Psoas muscle (tissue), 8 donors: Measurements from ENCODE around the gene TBC1D22A. TPM values are rescaled to one million over a fixed set of nuclear protein-coding genes. Genes with fewer than 3 reads are reported as not detected.

Source experiments
- ATAC-seq, 4 donors: fragments of 200-7000 bp; cut with Tn5 transposase; one replicate each; pipeline ENCODE4 v1.9.1; 2020; ENCODE audit warnings: moderate library complexity in 3 of 4, mild to moderate bottlenecking in 2 of 4
- DNase-seq, 2 donors: peaks; one replicate each; pipeline ENCODE4 v3.0.0-alpha.2; 2020
- H3K27ac ChIP-seq: fragments of 200-600 bp; one replicate; pipeline ENCODE4 v1.8.0; 2022
- H3K27me3 ChIP-seq, 3 donors: fragments of 200-600 bp in 1 of 3; one replicate each; pipeline versions ENCODE4 v1.6.1 to v1.8.0; 2013 to 2022; ENCODE audit warnings: low read length in 2 of 3, mild to moderate bottlenecking in 2 of 3, moderate library complexity in 1 of 3; ENCODE audit not compliant: insufficient read depth in 3 of 3
- H3K36me3 ChIP-seq, 2 donors: fragments of 200-600 bp in 1 of 2; one replicate each; pipeline versions ENCODE4 v1.6.1 to v1.8.0; 2013 to 2022; ENCODE audit warnings: low read depth in 1 of 2, mild to moderate bottlenecking in 1 of 2, moderate library complexity in 1 of 2; ENCODE audit not compliant: insufficient read depth in 1 of 2
- H3K4me1 ChIP-seq: fragments of 200-600 bp; one replicate; pipeline ENCODE4 v1.8.0; 2022
- H3K4me3 ChIP-seq: fragments of 200-600 bp; one replicate; pipeline ENCODE4 v1.8.0; 2022; ENCODE audit warnings: mild to moderate bottlenecking
- H3K9me3 ChIP-seq: fragments of 200-600 bp; one replicate; pipeline ENCODE4 v1.8.0; 2022
- WGBS, 3 donors: extraction: QIAGEN DNeasy Blood & Tissue Kit; methylation state at CpG; one replicate each; pipeline versions ENCODE4 v1.1.6 to v1.1.7; 2013; 5-methylcytosine and 5-hydroxymethylcytosine counted together
- intact Hi-C, 2 donors: fragments of 100-400 bp; cut with DNase I; formaldehyde crosslinking; loops; one replicate each; pipeline versions ENCODE4 v1.11.0 to v1.14.2; 2022
- polyA plus RNA-seq, 3 donors: library from polyadenylated mRNA; stranded (reverse); fragments of 200-250 nt; gene quantifications; one replicate each; pipeline ENCODE4 v1.2.3, GENCODE V29; 2013
- total RNA-seq, 4 donors: library from RNA; stranded (reverse); fragmentation: NEBNext Ultra II Directional in 2 of 4; extraction: Animal tissue kit (Norgen Biotek cat#: 25700) in 2 of 4; gene quantifications; one replicate each; pipeline versions ENCODE4 v1.2.1 to v1.2.4, GENCODE V29; 2021 to 2023
- TF ChIP-seq, protein P1 (sequence below): fragments of 200-600 bp; IDR thresholded peaks from one replicate; pipeline ENCODE4 v1.8.0; 2022; ENCODE audit warnings: antibody characterized with exemption
- donor health status: healthy with polysubstance abuse.
- donor health status: DM: no; HTN: no; CAD: no; lungs with moderate emphysema.
- donor health status: Bipolar disorder and iron deficiency.
- donor health status: healthy.
- donor health status: DM: yes; HTN: yes; CAD: no.
- donor health status: DM: no; HTN: no; CAD: no.
- donor health status: DM: no; HTN: no; CAD: no.
- donor health status: DM: yes; HTN: yes; CAD: no.

The TBC1D22A gene
- total and polyA plus RNA-seq, 7 donors: 11.7 to 25.0 (median 18.9) TPM

DNA sequence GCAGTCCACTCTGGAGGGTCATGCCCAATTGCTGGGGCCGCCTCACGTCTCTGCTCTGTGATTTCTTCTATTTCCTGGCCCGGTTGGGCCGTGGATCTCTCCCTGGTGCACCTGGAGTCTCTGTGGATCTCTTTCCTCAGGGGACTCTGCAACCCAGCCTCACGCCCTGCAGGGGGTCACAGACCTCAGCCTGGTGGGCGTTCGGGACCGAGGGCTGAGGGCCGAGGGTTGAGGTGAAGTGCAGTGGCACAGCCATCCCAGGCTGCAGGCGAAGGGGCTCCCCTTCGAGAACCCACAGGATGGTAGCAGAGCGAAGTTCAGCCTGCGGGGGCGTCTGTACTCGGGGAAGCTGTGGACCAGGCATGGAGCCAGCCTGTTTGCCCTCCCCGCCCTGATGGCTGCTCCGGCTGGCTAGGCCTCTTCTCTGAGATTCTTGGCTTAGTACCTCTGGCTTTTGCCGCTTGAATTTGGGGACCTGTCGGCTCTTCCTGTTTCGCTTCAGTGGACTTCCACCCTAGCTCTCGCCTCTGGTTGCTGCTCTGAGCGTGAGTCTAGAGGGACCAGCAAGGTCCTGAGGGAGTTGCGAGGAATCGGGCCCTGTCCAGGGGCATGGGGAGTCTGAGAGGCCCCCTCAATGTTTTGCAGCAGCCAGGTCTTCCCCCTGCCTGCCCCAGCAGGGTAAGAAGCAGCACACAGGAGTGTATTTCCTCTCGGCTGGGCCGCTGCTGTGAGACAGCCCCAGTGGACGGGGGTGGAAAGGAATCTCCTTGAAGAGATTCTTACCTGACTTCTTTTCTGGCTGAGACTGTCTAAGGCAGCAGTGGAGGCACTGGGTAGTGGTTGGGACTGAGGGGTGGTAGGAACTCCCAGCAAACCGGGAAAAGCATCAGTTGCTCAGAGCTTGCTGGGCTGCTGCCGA, 140.8 kb downstream of the TBC1D22A start:
- H3K4me3 ChIP-seq: no peak overlapping the region
- TF ChIP-seq, protein P1, sequence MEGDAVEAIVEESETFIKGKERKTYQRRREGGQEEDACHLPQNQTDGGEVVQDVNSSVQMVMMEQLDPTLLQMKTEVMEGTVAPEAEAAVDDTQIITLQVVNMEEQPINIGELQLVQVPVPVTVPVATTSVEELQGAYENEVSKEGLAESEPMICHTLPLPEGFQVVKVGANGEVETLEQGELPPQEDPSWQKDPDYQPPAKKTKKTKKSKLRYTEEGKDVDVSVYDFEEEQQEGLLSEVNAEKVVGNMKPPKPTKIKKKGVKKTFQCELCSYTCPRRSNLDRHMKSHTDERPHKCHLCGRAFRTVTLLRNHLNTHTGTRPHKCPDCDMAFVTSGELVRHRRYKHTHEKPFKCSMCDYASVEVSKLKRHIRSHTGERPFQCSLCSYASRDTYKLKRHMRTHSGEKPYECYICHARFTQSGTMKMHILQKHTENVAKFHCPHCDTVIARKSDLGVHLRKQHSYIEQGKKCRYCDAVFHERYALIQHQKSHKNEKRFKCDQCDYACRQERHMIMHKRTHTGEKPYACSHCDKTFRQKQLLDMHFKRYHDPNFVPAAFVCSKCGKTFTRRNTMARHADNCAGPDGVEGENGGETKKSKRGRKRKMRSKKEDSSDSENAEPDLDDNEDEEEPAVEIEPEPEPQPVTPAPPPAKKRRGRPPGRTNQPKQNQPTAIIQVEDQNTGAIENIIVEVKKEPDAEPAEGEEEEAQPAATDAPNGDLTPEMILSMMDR: no peak
- H3K9me3 ChIP-seq: no peaks in the 10 kb centered on the region
- H3K27me3 ChIP-seq: no peaks in the 10 kb centered on the region
- 87 to 88% (median 88%) methylated on average over 28 to 29 of the region's 29 CpGs for WGBS, 3 donors
- no peaks in the 10 kb centered on the region for H3K4me1 ChIP-seq
- no peak overlapping the region for H3K27ac ChIP-seq
- ATAC-seq: peak in 1 of 4 donors; percentile 34
- no peaks in the 10 kb centered on the region for H3K36me3 ChIP-seq
- DNase-seq: no peak
- intact Hi-C loops: no loop called here

DNA sequence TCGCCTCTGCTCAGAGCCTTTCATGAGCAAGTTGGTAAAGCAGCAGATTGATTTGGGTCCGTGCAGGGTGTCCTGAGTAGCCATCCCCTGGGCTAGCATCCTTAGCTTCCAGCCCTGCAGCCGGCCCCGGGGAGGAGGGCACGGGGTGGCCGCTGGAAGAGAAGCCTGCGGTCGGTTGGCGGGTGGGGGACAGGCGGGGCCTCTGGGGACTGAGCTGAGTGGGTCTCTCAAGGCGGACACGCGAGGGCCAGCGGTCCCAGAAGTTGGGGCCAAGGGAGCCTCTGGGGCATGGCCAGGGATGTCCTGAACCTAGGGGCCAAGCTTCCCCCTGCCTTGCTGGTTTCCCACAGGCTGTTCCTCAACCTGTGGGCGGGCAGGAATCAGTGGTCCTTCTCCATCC, 143.0 kb downstream of the TBC1D22A start:
- Histone ChIP-seq H3K4me3 (no peak overlapping the region), H3K27ac (no peak overlapping the region), H3K4me1 (no peaks in the 10 kb centered on the region), H3K27me3 (no peaks in the 10 kb centered on the region), H3K9me3 (no peaks in the 10 kb centered on the region), H3K36me3 (no peaks in the 10 kb centered on the region)
- DNase-seq (no peak), ATAC-seq (no peak)
- TF ChIP-seq, protein P1: no peak
- WGBS, 3 donors: 93 to 98% (median 95%) methylated on average over 15 of the region's 15 CpGs
- intact Hi-C loops: no loop called here

DNA sequence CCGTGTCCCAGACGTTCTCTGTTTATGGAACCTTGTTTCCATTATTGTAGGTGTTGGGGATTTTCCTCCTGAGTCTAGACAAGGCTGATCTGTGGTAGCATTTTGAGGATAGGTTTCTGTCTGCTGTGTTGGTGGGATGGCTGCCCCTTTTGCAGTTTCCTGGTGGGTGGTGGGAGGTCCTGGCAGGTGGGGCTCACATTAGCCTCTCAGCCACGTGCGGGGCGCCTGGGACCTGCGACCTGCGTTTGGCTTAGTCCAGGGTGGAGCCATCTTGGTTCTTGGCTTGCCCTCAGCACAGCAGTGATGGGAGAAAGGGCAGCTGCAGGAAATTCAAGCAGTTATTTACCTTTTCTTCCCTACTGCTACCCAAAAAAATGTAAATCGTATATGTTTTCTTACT, 143.4 kb downstream of the TBC1D22A start:
- 84 to 91% (median 85%) methylated on average over 8 of the region's 8 CpGs for WGBS, 3 donors
- no peak for ATAC-seq
- TF ChIP-seq, protein P1: no peak
- Histone ChIP-seq H3K4me3 (no peak overlapping the region), H3K27ac (no peak overlapping the region), H3K9me3 (no peaks in the 10 kb centered on the region), H3K4me1 (no peaks in the 10 kb centered on the region), H3K36me3 (no peaks in the 10 kb centered on the region), H3K27me3 (no peaks in the 10 kb centered on the region)
- no peak for DNase-seq
- intact Hi-C loops: no loop called here

DNA sequence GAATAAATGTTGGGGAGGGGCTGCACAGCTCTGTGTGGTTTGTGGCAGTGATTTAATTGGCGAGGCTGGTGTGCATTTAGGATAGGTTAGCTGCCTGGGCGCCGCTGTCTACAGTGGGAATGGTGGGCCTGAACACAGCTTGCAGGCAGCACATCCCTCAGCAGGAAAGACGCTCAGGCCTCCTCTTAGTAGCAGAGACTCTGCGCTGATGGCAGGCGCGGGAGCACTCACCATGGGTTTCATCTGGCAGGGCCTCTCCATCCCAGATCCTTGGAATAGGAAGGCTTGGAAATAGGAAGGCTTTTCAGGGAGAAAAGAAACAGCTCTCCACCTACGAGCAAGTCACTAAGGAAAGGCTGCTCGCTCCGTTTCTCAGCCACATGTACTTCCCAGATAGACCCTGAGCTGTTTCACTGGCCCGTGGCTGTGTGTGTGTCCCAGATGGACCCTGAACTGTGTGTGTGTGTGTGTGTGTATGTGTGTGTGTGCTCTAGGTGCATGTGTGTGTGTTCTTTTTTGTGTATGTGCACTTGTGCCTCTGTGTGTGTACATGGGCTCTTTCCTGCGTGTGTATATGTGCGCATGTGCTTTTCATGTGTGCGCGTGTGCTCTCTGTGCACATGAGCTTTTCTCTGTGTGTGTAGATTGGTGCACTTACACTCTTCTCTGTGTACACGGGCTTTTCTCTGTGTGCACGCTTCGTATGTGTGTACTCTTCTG, 144.0 kb downstream of the TBC1D22A start:
- WGBS, 3 donors: 94 to 98% (median 98%) methylated on average over 18 of the region's 18 CpGs
- Histone ChIP-seq H3K4me3 (no peak overlapping the region), H3K36me3 (no peaks in the 10 kb centered on the region), H3K27me3 (no peaks in the 10 kb centered on the region), H3K27ac (no peak overlapping the region), H3K9me3 (no peaks in the 10 kb centered on the region), H3K4me1 (no peaks in the 10 kb centered on the region)
- ATAC-seq: no peak
- intact Hi-C loops: no loop called here
- TF ChIP-seq, protein P1: no peak
- no peak for DNase-seq
